ENCODE data around the gene ZCCHC14.

The ZCCHC14 gene

GRCh38 chr16:87376660-87377059 lies 116.2 kb downstream of the ZCCHC14 start:
- Histone ChIP-seq H3K4ac (ENCODE audit: low read depth in 1 of 2, low read length in 2 of 2) (no peak overlapping the region), H3K14ac (ENCODE audit: low read length in 2 of 2) (peak overlapping the region in 1 of 2 experiments; percentile 42), H3K4me1 (ENCODE audit: control insufficient read depth, insufficient read depth, low read depth, low read length) (peaks cover 17% of the 10 kb centered on the region), H3K9ac (ENCODE audit: low read length) (no peak overlapping the region), H2AFZ (ENCODE audit: low read depth, low read length) (no peak overlapping the region), H2AK5ac (ENCODE audit: low read length, severe bottlenecking) (peak overlapping the region; percentile 8), H3K4me2 (ENCODE audit: low read length, poor library complexity, severe bottlenecking) (no peak overlapping the region), H3K4me3 (ENCODE audit: insufficient read depth in 1 of 2, low read depth in 1 of 2, low read length in 2 of 2) (no peak overlapping the region), H3K36me3 (ENCODE audit: control insufficient read depth in 1 of 2, insufficient read depth in 2 of 2, low read depth in 1 of 2, low read length in 2 of 2) (peaks cover 0 to 20% of the 10 kb centered on the region in 2 experiments), H4K91ac (ENCODE audit: low read length) (no peak overlapping the region), H4K8ac (ENCODE audit: low read length) (no peak overlapping the region), H2BK120ac (ENCODE audit: low read depth, low read length) (no peak overlapping the region), H3K9me3 (ENCODE audit: control insufficient read depth, low read length) (no peaks in the 10 kb centered on the region), H3K79me1 (replicated peaks; ENCODE audit: low read length, poor library complexity, severe bottlenecking) (peaks cover 26% of the 10 kb centered on the region), H3K27ac (ENCODE audit: low read length, poor library complexity, severe bottlenecking) (no peak overlapping the region), H3K18ac (ENCODE audit: low read depth in 1 of 2, low read length in 2 of 2) (peak overlapping the region in 1 of 2 experiments; percentile 75), H3K23ac (ENCODE audit: low read length in 2 of 2) (no peak overlapping the region), H2BK5ac (ENCODE audit: low read depth, low read length, poor library complexity, severe bottlenecking) (no peak overlapping the region), H3K27me3 (ENCODE audit: control insufficient read depth in 1 of 2, insufficient read depth in 1 of 2, low read length in 2 of 2) (no peaks in the 10 kb centered on the region), H2BK12ac (ENCODE audit: low read length in 2 of 2) (no peak overlapping the region), H2BK15ac (ENCODE audit: low read depth, poor library complexity, severe bottlenecking) (no peak overlapping the region)
- WGBS, result 98% methylated on average over 6 of the region's 6 CpGs
- no peak for DNase-seq

GRCh38 chr16:87375426-87376135 lies 117.2 kb downstream of the ZCCHC14 start:
- Histone ChIP-seq H2BK120ac (ENCODE audit: low read depth, low read length) (no peak overlapping the region), H3K27ac (ENCODE audit: low read length, poor library complexity, severe bottlenecking) (no peak overlapping the region)

GRCh38 chr16:87374313-87374712 lies 118.5 kb downstream of the ZCCHC14 start:
- Histone ChIP-seq H3K4me2 (ENCODE audit: low read length, poor library complexity, severe bottlenecking) (no peak overlapping the region), H3K27me3 (ENCODE audit: control insufficient read depth in 1 of 2, insufficient read depth in 1 of 2, low read length in 2 of 2) (no peaks in the 10 kb centered on the region), H3K4me3 (ENCODE audit: insufficient read depth in 1 of 2, low read depth in 1 of 2, low read length in 2 of 2) (no peak overlapping the region), H3K18ac (ENCODE audit: low read depth in 1 of 2, low read length in 2 of 2) (no peak overlapping the region), H2BK12ac (ENCODE audit: low read length in 2 of 2) (no peak overlapping the region), H3K14ac (ENCODE audit: low read length in 2 of 2) (no peak overlapping the region), H4K8ac (ENCODE audit: low read length) (no peak overlapping the region), H3K4ac (ENCODE audit: low read depth in 1 of 2, low read length in 2 of 2) (no peak overlapping the region), H2AK5ac (ENCODE audit: low read length, severe bottlenecking) (no peak overlapping the region), H3K27ac (ENCODE audit: low read length, poor library complexity, severe bottlenecking) (no peak overlapping the region), H2AFZ (ENCODE audit: low read depth, low read length) (no peak overlapping the region), H4K91ac (ENCODE audit: low read length) (no peak overlapping the region), H3K79me1 (replicated peaks; ENCODE audit: low read length, poor library complexity, severe bottlenecking) (peaks cover 40% of the 10 kb centered on the region), H2BK15ac (ENCODE audit: low read depth, poor library complexity, severe bottlenecking) (no peak overlapping the region), H3K9ac (ENCODE audit: low read length) (no peak overlapping the region), H3K4me1 (ENCODE audit: control insufficient read depth, insufficient read depth, low read depth, low read length) (peaks cover 17% of the 10 kb centered on the region), H3K23ac (ENCODE audit: low read length in 2 of 2) (no peak overlapping the region), H3K36me3 (ENCODE audit: control insufficient read depth in 1 of 2, insufficient read depth in 2 of 2, low read depth in 1 of 2, low read length in 2 of 2) (peaks cover 4 to 20% of the 10 kb centered on the region in 2 experiments), H3K9me3 (ENCODE audit: control insufficient read depth, low read length) (no peaks in the 10 kb centered on the region), H2BK5ac (ENCODE audit: low read depth, low read length, poor library complexity, severe bottlenecking) (no peak overlapping the region), H2BK120ac (ENCODE audit: low read depth, low read length) (no peak overlapping the region)
- DNase-seq, result no peak
- WGBS, result 98% methylated on average over 13 of the region's 13 CpGs

More at GRCh38 chr16:87375426-87376135, 117.2 kb downstream of the ZCCHC14 start:
- Histone ChIP-seq H3K4ac (ENCODE audit: low read depth in 1 of 2, low read length in 2 of 2) (peak overlapping the region in 1 of 2 experiments; percentile 11), H3K27me3 (ENCODE audit: control insufficient read depth in 1 of 2, insufficient read depth in 1 of 2, low read length in 2 of 2) (no peaks in the 10 kb centered on the region), H2BK15ac (ENCODE audit: low read depth, poor library complexity, severe bottlenecking) (no peak overlapping the region), H3K36me3 (ENCODE audit: control insufficient read depth in 1 of 2, insufficient read depth in 2 of 2, low read depth in 1 of 2, low read length in 2 of 2) (peaks cover 0 to 20% of the 10 kb centered on the region in 2 experiments), H3K18ac (ENCODE audit: low read depth in 1 of 2, low read length in 2 of 2) (no peak overlapping the region), H2AFZ (ENCODE audit: low read depth, low read length) (no peak overlapping the region), H2BK5ac (ENCODE audit: low read depth, low read length, poor library complexity, severe bottlenecking) (no peak overlapping the region), H3K4me1 (ENCODE audit: control insufficient read depth, insufficient read depth, low read depth, low read length) (peaks cover 12% of the 10 kb centered on the region), H3K4me3 (ENCODE audit: insufficient read depth in 1 of 2, low read depth in 1 of 2, low read length in 2 of 2) (peak overlapping the region in 1 of 2 experiments; percentile 42), H4K8ac (ENCODE audit: low read length) (no peak overlapping the region), H2BK12ac (ENCODE audit: low read length in 2 of 2) (no peak overlapping the region), H3K14ac (ENCODE audit: low read length in 2 of 2) (no peak overlapping the region), H4K91ac (ENCODE audit: low read length) (no peak overlapping the region), H3K79me1 (replicated peaks; ENCODE audit: low read length, poor library complexity, severe bottlenecking) (peaks cover 32% of the 10 kb centered on the region), H3K9me3 (ENCODE audit: control insufficient read depth, low read length) (no peaks in the 10 kb centered on the region), H3K23ac (ENCODE audit: low read length in 2 of 2) (no peak overlapping the region), H3K9ac (ENCODE audit: low read length) (peak overlapping the region; percentile 74), H3K4me2 (ENCODE audit: low read length, poor library complexity, severe bottlenecking) (no peak overlapping the region), H2AK5ac (ENCODE audit: low read length, severe bottlenecking) (peak overlapping the region; percentile 29)
- 83% methylated on average over 7 of the region's 9 CpGs for WGBS
- peak; percentile 62 for DNase-seq

- H3K23ac ChIP-seq (ENCODE audit: low read length in 2 of 2), result no peak overlapping the region
- H3K9me3 ChIP-seq (ENCODE audit: control insufficient read depth, low read length), result no peaks in the 10 kb centered on the region
- no peak overlapping the region for H2BK15ac ChIP-seq (ENCODE audit: low read depth, poor library complexity, severe bottlenecking)
- peaks cover 8 to 14% of the 10 kb centered on the region in 2 experiments for H3K36me3 ChIP-seq (ENCODE audit: control insufficient read depth in 1 of 2, insufficient read depth in 2 of 2, low read depth in 1 of 2, low read length in 2 of 2)
- no peak overlapping the region for H4K91ac ChIP-seq (ENCODE audit: low read length)
- H3K27ac ChIP-seq (ENCODE audit: low read length, poor library complexity, severe bottlenecking), result no peak overlapping the region
- H3K27me3 ChIP-seq (ENCODE audit: control insufficient read depth in 1 of 2, insufficient read depth in 1 of 2, low read length in 2 of 2), result no peaks in the 10 kb centered on the region
- no peak overlapping the region for H3K4ac ChIP-seq (ENCODE audit: low read depth in 1 of 2, low read length in 2 of 2)
- H3K9ac ChIP-seq (ENCODE audit: low read length), result no peak overlapping the region
- H3K4me1 ChIP-seq (ENCODE audit: control insufficient read depth, insufficient read depth, low read depth, low read length), result peaks cover 17% of the 10 kb centered on the region
- H2BK5ac ChIP-seq (ENCODE audit: low read depth, low read length, poor library complexity, severe bottlenecking), result no peak overlapping the region
- H3K14ac ChIP-seq (ENCODE audit: low read length in 2 of 2), result no peak overlapping the region
- WGBS, result 90% methylated on average over 4 of the region's 4 CpGs
- H3K4me3 ChIP-seq (ENCODE audit: insufficient read depth in 1 of 2, low read depth in 1 of 2, low read length in 2 of 2), result no peak overlapping the region
- no peak overlapping the region for H3K4me2 ChIP-seq (ENCODE audit: low read length, poor library complexity, severe bottlenecking)
- no peak overlapping the region for H4K8ac ChIP-seq (ENCODE audit: low read length)
- DNase-seq, result no peak
- no peak overlapping the region for H3K18ac ChIP-seq (ENCODE audit: low read depth in 1 of 2, low read length in 2 of 2)
- peaks cover 48% of the 10 kb centered on the region for H3K79me1 ChIP-seq (replicated peaks; ENCODE audit: low read length, poor library complexity, severe bottlenecking)
- H2AFZ ChIP-seq (ENCODE audit: low read depth, low read length), result no peak overlapping the region
- H2AK5ac ChIP-seq (ENCODE audit: low read length, severe bottlenecking), result no peak overlapping the region
- H2BK12ac ChIP-seq (ENCODE audit: low read length in 2 of 2), result no peak overlapping the region
- no peak overlapping the region for H2BK120ac ChIP-seq (ENCODE audit: low read depth, low read length)
Observed at GRCh38 chr16:87372305-87372704, 120.5 kb downstream of the ZCCHC14 start.

All from mesenchymal stem cell (in vitro differentiated cells and primary cell).